Activated CD8-positive, alpha-beta memory T cell treated with anti-CD3 and anti-CD28 coated beads, Interleukin-2, amount 50 U/mL, for 1 hour (primary cell): Measurements from ENCODE around the gene LAMA4.

Experiments used
- DNase-seq: peaks from one replicate; pipeline ENCODE4 v3.0.0-alpha.2; 2020; ENCODE audit errors: extremely low read depth

LAMA4 gene, protein sequence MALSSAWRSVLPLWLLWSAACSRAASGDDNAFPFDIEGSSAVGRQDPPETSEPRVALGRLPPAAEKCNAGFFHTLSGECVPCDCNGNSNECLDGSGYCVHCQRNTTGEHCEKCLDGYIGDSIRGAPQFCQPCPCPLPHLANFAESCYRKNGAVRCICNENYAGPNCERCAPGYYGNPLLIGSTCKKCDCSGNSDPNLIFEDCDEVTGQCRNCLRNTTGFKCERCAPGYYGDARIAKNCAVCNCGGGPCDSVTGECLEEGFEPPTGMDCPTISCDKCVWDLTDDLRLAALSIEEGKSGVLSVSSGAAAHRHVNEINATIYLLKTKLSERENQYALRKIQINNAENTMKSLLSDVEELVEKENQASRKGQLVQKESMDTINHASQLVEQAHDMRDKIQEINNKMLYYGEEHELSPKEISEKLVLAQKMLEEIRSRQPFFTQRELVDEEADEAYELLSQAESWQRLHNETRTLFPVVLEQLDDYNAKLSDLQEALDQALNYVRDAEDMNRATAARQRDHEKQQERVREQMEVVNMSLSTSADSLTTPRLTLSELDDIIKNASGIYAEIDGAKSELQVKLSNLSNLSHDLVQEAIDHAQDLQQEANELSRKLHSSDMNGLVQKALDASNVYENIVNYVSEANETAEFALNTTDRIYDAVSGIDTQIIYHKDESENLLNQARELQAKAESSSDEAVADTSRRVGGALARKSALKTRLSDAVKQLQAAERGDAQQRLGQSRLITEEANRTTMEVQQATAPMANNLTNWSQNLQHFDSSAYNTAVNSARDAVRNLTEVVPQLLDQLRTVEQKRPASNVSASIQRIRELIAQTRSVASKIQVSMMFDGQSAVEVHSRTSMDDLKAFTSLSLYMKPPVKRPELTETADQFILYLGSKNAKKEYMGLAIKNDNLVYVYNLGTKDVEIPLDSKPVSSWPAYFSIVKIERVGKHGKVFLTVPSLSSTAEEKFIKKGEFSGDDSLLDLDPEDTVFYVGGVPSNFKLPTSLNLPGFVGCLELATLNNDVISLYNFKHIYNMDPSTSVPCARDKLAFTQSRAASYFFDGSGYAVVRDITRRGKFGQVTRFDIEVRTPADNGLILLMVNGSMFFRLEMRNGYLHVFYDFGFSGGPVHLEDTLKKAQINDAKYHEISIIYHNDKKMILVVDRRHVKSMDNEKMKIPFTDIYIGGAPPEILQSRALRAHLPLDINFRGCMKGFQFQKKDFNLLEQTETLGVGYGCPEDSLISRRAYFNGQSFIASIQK (N-terminal part only)

DNA sequence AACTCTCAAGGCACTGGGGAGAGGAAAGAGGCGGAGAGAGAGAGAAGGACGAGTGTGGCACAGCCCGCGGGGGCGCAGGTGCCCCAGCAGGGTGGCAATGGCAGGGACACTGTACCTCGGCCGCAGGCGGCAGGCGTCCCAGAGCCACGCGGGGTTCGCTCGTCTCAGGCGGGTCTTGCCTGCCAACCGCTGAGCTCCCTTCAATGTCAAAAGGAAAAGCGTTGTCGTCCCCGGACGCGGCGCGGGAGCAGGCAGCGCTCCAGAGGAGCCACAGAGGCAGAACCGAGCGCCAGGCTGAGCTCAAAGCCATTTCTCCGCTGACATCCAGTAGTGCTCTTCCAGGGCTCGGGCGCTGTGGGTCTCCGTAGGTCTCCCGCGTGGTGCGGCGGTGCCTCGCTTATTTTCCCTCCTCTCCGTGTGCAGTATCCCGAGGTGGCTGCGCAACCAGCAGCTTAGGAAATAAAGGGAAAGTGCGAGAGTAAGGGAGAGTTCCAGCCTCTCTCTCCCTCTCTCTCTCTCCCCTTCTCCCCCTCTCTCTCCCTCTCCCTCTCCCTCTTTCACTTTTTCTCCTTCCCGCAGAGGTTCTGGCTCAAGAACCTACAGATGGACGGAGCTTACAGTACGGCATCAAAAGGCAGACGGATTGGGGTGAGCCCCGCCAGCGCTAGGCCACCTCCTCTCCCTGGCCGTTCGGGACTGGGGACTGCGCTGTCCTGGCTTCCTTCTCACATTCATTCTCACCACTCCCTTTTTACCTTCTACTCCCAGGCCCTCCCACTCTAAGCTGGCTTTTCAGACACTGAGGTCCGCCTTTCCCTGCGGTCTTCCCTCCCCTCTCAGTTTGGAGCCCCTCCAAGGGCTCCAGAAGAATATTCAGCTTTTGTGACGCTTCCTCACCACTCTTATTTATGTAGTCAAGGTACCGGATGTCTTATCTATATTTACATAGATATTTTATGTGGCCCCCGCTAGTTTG, at the start of gene LAMA4:
TSS of gene LAMA4 (minus strand) at position 727 of the 976 bp plus-strand sequence. CDS start at position 310, 417 bp downstream.
- no peak for DNase-seq

DNA sequence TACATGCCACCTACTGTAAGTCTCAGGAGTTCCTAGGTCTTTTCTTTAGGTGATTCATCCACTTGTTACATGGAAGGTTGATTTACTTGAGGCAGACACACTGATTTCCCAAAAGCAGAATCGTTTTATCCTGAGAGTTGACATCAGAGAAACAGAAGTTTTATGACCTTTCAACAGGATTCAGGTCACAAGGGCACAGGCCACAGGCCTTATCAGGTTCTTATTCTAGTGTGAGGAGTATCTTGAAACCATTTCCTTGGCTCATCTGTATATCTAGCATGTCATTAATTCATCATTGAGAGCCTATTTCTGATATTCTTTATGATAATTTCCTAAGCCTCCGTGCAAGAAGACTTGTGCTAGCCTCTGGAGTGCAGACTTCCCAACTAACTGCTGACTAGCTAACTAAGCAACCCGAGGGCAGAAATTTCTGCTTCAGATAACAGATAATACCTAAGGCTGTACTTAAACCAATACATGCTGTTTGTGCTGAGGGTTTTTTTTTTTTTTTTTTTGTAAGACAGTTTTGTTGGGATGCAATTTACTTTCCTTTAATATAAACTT, 47.9 kb upstream of the LAMA4 start:
- no peak for DNase-seq

DNA sequence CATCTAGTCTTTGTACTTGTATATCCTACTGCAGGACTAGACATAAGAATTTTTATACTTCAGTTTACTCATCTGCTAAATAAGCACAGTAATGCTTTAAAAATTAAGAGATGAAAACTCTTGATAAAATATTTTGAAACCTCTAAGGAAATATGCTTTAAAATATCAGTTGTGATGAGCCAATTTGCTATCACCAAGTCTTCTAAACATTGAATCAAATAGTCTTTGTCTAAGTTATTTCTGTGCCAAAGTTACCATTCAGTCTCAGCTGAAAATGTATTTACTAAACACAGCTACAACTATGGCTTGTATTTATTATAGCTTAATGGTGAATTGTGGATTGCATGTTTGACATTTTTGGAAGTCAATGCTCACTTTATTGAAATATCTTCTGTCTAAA, 46.5 kb upstream of the LAMA4 start:
- no peak for DNase-seq

DNA sequence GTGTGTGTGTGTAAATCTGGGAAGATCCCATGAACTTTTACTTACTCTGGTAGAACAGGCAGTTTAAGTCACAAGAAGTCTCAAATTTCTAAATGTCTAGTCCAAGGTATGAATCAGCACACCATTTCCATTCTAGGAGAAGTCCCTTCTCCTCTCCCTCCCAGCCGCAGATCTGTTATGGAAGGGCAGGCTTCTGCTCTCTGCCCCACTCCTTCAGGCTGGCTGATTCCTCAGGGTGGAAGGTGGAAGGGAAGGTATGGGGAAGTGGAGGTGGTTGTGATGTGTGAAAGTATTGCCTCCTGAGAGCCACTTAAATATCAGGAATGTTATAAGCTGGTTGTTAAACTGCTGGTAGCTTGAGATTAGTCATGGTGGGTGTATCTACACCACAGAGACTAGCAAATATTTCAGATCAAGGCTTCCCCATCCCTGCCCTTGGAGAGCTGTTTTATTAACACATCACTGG, 44.5 kb upstream of the LAMA4 start:
- no peak for DNase-seq

DNA sequence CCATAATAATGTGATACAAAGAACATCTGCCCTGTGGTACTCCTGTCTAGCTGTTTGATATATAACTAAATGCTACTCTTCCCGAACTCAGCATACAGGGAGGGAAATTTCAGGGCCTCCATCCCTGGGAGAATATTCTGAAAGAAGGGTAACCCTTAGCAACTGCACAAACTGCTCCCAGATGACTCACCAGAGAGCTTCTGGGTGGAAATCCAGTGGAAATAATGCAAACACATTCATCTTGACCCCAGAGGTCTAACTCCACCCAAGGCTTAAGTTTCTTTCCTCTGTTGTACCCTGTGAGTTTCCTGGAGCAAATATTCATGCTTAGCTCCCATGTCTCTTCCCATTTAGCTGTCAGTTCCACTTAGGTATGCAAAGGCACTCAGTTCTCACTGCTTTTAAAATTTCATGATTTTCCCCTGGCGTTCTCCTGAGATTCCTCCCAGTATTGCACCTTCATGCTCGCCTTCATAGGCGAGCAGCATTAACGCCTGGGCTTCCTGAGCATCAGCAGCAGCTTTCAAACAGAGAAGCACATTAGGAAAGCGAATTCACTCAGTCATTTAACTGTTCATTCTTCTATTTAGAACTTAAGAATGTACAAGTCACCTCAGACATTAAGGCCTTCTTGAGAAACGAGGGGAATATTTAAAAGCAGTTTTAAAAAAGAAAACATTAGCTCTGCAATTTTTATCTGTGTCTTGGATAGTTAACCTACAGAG, 43.8 kb upstream of the LAMA4 start:
- no peak for DNase-seq

DNA sequence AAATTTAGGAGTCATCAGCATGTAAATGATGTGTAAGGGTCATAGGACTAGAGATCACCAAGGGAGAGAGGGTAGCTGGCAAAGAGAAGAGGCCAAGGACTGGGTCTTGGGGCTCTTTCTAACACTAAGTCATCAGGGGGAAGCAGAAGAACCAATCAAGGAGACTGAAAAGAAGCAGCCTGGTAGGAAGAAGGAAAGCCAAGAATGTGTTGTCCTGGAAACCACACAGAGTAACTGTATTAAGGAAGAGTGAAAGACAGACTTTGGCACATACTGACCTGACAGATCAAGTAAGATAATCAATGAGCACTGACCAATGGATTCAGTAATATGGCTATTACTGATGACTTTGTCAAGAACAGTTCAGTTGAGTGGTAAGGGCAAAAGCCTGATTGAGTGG, 42.3 kb upstream of the LAMA4 start:
- DNase-seq: no peak

DNA sequence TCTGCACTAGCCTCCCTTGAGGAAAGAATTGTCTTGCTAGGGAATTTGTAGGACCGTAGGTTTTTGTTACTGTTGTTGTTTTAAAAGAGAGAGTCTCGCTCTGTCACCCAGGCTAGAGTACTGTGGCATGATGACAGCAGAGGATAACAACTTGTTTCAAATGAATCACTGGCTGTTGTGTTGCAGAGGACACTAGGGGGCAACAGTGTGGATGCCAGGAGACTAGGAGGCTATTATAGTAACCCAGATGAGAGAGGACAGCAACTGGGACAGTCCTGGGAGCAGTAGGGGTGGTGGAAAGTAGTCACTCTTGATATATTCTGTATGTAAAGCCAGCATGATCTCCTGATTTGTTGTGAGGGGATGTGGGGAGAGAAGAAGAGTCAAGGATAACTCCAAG, 41.8 kb upstream of the LAMA4 start:
- no peak for DNase-seq

DNA sequence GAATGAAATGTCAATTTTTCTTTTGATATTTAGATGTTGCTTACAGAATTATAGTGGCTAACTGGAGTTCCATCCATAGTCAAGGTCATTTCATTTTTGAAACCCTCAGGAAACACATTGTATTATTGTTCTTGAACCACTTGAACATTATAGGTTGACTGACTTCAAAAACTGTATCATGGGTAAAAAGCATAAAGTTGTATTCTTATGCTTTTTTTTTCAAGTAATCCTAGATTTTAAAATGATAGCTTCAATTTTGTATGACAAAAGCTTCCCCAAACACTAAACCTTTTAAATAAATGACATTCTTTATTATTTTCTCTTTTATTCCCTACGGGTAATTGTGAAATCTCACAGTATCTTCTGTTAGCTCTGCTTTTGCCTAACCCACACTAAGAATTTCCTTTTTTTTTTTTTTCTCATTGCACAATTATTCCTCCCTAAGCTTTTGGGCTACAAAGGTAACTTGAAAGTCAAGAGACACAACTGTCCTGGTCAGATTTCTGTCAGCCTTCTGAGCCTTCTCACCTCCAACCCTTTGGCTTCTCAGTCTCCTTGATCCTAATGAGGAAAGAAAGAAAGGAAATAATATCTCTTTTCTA, 36.9 kb upstream of the LAMA4 start:
- DNase-seq: no peak

DNA sequence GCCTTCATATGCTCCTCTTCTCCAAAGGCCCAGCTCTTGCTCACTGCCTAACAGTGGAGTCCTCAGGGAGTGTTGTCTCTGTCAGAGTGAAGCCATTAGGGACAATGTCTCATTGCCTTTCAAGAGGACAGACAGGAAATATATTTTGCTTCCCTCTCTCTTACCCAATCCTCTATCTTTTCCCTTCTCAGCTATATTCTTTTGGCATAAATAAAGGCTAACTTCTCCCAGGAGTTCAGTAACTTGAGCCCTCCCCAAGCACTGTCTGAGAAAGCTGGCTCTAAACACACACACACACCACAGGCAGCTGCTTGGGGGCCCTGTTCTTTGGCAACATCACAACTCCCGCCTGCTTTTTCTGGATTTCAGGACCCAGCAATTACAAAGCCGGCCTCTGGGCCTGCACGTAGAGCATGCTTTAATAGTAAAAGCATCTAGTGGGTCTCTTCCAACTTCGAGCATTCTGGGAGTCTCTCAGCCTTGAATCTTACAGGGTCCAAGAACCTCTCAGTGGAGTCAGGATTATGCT, 34.7 kb upstream of the LAMA4 start:
- DNase-seq: no peak

DNA sequence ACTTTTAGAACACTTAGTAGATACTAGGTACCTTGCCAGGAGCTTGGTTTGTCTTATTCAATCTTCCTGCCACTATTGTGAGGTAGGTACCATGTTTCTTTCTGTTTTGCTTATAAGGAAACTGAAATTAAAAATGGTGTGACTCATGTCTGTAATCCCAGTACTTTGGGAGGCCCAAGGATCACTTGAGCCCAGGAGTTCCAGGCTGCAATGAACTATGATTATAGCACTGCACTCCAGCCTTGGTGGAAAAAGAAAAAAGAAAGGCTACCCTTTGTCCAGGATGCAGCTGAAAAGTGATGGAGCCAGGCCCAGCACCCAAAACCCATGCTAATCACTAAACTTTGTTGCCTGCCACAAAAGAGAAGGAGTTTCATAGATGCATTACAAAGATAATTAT, 34.1 kb upstream of the LAMA4 start:
- DNase-seq: no peak

DNA sequence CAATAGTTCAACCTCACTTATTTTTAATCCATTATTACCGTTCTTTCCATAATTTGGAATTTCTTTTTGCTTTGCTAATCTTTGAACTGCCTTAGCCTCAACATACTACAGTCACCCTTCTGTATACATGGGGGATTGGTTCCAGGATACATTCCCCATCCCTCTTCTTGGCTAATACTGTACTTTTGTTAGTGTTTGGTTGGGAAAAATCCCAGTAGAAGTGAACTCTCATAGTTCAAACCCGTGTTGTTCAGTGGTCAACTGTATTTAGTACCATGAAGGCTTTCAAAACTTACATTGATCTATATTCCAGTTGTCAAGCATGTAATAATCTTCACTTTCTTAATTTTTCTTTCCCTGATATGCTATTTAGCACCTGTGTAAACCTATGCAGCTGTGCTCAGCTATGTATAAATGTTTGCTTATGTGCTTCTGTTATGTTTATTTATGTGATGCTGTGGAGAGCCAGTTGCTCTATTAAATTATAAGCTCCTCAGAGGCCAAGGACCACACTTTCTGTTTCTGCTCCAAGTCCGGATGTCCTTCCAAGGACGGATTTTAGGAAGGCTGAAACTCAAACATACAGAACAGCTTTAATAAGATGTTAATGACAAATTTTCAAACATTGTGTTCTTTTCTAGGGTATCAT, 33.3 kb upstream of the LAMA4 start:
- DNase-seq: no peak

DNA sequence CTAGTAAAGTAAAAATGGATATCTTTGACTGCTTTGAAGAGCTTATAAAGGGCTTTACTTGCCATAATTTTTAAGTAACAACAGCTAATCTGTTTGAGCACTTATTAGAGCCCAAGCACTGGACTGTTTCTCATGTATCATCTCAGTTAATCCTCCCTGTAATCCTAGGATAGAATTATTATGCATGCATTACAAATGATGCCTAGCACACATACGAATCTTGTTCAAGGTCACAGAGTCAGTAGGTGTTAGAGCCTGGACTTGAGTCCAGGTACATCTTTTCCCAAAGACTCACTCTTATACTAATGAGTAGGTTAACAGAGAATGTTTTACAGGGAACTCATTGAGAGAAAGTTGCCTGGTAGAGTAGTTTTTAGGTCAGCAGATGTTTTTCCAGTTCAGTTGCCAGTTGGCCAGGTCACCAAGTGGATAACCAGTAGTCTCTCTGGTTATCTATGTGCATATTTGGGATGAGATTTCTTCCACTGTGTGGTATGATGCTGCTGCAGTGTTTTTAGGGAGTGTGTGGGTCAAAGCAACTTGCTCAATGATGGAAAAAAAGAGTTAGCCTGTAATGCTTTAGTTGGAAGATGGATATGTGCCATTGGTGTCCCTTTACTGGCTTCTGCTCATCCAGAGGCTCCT, 32.3 kb upstream of the LAMA4 start:
- DNase-seq: no peak

DNA sequence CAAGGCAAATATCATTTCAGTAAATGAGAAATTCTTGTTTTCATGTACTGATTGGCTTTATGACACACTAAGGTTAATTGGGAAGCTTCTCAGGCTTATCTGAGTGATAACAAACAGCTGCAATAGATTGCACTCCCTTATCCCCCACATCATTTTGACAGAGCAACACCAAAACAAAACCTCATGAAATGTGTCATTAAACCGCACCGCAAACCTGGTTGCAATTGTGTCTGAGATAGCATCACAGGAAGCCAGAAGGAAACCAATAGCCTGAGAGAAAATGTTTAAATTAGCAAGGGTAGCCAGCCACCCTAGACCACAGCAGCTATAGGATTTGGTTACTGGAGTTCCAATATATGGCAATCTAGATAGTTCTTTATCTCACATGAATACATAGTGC, 31.6 kb upstream of the LAMA4 start:
- no peak for DNase-seq

DNA sequence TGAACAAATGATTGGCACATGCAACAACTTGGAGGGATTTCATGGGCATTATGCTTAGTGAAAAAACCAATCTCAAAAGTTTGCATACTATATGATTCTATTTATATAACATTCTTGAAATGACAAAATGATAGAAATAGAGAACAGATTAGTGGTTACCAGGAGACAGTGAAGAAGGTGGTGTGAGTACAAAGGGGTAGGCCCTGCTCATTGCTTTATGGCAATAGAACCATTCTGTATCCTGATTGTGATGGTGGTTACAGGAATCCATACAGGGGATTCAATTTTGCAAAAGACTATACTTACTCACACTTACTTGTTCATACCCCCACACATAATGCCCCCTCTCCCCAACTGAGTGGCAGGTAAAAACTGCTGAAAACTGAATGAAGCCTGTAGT, 30.2 kb upstream of the LAMA4 start:
- DNase-seq: no peak

DNA sequence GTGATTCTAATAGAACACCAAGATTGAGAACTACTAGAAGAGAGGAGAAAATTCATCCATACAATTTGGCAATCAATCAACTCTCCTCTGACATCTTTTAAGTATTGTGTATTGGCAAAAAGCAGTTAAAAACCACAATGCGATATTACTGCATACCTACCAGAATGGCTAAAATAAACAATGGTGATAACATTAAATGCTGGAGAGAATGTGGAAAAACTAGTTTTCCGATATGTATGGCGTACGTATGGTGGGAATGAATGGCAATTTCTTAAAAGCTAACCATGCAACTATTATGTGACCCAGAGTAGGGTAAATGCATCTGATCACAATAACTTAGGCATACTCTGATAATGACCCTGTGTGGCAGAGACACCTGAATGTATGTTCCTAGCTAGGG, 29.3 kb upstream of the LAMA4 start:
- no peak for DNase-seq

DNA sequence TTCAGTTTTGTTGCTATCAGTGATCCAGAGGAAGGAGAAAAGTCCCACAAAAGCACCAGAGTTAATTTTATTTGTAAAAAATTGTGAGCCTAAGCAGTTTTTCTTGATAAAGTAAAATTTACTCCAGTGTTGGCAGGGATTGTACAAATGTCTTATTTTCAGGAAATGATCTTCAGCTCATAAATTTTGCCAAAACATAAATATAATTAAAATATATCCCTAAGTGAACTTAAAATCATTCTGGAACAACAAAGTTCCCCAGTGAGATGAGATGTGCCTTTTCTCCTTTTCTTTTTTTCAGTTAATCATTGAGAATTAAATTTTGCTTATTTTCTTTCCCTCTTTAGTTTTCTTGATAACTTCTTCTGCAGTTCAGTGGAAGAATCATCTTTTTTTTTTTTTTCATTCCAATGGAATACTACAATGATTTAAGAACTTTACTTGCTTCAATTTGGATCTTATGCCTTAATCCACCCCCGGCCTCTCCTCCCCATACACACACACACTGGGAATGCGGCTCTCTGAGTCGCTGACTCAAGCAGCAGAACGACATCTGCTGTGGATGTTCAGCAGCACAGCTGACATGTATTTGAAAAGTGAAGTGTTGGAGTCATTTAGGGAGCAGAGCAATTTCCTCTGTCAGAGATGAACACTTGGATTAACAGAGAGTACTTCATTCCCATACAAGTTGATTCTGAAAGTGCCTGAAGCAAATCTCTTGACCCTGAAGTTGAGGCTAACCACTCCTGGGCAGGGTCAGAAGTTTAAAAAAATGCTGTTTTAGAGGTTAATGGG, 27.7 kb upstream of the LAMA4 start:
- DNase-seq: no peak
